OCI-M2 (cell line): ENCODE measurements around the gene AMBP.
A peak's percentile ranks its signal among the peaks of the same experiment; 100 is the strongest.
"Not testable (repeated sequence)": the region's sequence is repeated elsewhere in the genome, so short reads cannot be mapped to it uniquely, and the experiment has no call there.

Experiments
- DNase-seq: peaks from one replicate; lab custom pipeline; 2025; ENCODE audit not compliant: unreplicated experiment; lab: John Stamatoyannopoulos, UW

Gene AMBP

DNA sequence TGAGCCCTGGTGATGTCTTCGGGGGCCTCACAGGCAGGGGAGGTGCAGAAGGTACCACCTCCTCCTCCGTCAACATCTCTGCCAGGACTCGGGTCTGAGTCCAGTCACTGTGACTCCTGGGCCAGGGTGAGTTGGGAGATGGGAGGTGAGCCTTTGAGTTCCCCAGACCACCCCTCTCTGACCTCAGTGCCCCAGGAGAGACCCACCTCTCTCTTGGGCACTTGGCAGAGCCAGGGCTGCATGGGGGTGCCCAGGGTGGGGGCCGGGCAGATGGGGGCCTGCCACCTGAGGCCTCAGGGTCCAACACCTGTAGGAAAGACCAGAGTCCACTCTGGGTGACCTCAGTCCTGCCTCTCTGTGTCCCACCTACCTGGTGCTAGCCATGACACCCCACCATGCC lies 14.2 kb upstream of the AMBP start:
- no peak for DNase-seq

DNA sequence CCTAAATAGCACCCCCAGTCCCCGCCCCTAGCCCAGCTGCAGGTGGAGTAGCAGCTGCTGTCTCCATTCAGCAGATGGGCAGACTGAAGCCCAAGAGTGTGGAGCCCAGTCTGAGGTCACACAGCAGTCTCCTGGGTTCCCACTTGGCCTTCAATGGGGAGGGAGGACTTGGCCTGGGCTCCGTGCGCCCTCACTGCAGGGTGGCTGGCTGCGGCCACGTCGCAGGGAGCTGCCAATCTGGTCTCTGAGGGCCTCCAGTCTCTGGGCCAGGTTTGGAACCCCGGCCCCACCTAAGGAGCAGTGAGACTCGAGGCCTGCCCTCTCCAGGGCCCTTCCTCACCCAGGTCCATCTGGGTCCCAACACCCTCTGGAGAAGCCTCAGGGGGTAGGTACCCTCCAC lies 13.6 kb upstream of the AMBP start:
- DNase-seq: no peak

DNA sequence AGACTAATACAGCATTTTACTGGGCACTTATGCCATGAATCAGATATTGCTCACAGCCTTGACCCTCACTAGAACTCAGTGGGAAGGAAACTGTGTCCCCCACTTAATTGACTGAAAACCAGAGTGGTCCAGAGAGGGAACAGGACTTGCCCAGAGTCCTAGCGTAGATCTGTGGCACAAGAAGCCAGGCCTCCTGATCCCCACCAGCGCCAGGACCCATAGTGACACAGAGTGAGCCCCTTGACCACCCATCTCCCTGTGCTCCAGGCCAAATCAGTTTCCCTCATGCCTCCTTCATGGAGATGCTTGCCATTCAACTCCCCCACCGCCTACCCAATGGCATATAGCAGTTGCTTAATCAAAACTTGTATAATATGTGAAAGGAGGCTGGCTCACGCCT lies 12.7 kb upstream of the AMBP start:
- no peak for DNase-seq

DNA sequence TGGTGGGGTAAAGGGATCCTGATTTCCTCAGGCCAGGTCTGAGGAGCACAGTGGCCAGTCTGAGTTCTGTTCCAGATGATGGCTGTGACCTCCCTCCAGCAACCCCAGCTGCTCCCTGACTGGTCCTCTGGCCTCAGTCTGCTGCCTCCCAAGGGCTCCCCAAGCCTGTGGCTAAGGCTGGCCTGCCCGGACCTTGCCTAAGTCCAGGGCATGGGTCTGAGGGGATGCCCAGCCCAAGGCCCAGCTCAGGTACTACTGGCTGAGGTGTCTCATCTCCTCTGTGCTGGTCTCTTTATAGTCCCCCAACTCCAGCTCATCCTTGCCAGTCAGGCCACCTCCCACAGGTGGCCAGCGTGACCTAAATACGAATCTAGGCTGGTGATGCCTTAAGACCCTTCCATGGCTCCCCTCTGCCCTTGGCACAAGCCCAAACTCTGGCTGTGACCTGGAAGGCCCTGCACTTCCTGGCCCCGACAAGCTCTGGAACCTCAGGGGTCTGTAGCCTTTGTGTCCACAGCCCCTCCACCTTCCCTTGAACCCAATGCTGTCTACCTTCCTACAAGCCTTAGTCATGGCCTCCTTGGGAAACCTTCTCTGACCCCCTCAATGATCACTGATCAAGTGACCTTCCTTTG lies 11.2 kb upstream of the AMBP start:
- no peak for DNase-seq

DNA sequence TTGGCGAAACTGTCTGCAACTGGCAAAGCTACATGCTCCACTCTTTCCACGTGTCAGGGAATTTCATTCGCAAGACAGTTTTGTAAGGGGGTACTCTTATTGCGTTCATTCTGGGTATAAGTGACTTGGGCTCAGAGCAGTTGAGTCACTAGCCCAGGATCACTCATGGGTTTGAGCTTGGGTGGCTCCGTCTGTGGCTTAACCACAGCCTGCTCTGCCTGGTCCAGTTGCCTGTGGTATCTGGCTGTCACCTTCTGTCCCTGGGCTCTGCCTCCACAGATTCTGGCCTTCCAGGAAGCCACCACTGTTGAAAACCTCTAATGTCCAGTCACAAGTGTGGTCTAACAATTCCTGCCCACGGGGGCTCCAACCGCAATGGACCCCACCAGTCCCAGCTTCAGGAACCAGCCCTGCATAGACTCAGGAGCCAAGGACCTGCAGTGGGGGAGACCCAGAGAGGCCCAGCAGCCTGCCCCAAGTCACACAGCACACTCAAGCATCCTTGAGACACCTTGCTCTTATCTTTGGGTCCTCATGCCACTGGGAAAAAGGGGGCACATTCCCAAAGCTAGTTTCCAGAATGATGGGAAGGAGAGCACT lies 10.6 kb upstream of the AMBP start:
- DNase-seq: no peak

DNA sequence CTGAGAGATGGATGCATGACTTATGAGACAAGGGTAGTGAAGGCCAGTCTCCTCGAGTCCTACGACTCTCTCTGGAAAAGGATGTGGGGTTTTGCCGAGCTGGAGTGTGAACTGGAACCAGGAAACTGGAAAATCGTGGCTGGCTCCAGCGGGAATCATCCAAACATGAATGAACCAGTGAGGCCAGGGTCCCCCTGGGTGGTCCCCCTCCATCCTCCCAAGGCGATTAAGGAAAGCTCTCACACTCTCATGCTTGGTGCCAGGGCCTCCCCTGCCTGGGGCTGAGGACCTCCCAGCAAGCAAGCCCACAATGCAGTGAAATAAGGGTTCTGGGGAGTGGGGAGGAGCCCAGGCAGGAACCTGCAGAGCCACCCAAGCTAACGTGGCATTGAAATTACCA lies 9.6 kb upstream of the AMBP start:
- DNase-seq: no peak

DNA sequence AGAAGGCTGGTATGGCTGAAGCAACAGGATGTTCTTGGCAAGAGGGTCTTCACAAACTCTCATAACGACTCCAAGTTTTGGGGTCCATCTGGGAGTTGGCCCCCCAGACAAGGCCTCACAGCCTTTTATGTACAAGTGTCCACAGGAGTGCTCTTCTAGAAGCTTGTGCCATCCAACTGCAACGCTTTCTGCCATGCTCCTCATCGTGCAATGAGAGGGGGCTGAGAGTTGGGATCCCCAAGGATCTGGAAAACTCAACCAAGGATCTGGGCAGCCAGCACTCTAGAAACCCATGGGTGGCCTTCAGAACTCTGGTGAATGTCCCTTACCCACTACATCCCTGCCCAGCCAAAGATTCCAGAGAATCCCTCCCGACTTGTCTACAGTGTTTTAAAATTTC lies 8.5 kb upstream of the AMBP start:
- no peak for DNase-seq

DNA sequence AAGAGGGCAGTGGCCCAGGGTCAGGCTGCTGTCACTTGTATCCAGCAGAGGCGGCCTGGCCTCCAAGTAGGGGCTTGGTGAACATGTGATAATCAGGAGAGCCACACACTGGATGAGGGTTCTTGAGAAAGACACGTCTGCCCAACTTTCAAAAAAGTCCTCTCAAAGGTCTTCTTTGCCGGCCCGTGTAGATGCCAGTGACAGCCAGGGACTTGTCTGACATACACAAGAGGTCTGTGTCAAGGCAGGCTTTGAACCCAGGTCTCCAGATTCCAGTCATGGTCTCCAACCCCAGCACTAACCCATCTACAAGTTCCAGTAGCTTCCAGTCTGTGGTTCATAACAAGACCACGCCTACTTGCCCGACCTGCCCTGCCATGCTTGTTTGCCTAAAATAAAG lies 7.9 kb upstream of the AMBP start:
- DNase-seq: no peak

DNA sequence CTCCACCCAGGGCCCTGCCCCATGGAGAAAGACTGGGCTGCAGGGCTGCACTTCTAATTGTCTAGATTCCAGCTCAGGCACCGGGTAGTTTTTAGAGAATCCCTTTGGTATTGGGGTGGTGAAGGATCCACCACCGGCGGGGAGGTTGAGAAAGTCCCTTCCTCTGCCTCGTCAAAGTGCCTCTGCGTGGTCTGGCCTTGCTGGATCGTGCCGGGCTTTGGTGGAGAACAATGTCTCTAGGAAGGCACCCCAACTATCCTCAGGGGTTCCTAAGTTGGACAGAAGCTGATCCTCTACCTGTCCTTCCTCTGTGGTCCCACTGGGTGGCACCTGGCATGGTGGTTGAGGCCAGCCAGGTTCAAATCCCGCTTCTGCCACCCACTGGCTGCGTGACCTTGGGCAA lies 7.3 kb upstream of the AMBP start:
- DNase-seq: no peak

DNA sequence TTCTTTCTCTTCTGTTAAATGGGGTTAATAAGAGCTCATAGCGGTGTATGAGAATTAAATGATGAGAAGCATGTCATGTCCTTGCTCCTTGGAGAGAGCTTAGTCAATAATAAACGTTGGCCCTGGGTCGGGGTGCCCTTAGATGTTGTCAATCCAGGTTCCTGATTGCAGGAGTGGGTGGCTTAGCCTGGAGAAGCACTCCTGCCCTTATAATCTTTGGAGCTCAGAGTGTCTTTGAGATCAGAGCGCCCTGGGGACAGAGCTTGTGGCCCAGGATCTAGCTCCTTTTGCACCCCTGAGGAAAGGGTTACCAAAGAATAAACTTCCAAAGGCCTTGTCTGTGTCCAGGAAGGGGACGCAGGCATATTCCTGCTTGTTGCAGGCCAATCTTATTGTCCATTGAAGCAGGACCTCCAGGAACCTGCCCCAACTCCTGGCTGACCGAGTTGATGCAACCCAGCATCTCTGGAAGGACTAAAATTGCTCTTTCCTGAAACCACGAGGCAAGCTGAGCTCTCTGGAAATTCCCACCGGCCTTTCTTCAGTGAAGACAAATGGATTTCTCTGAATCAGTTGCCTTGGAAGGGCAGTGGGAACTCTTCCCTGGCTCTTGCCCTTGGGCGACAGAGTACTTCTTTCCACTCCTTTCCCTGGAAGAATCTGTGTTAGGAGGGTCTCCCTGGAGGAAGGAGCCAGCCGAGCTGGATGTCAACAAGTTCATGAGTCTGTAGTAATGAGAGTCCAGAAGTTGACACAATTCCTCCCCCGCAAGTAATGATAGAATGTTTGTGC lies 6.4 kb upstream of the AMBP start:
- no peak for DNase-seq

DNA sequence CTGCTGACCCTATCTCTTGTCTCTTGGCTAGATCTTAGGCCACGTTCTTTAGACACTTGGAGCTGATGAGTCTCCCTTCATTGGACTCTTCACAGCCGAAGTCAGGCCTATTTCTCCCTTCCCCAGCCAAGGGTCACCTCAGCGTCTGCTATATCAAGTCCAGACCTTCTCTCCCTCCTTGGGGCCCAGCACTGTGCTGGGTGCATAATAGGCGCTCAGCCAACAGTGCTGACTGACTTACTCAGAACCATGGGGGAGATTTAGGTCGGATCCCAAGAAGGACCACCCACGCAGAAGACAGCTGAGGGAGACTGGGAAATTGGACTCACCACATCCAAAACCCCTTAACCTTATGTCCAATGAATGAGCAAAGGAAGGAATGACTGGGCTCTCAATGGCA lies 5.6 kb upstream of the AMBP start:
- DNase-seq: no peak

DNA sequence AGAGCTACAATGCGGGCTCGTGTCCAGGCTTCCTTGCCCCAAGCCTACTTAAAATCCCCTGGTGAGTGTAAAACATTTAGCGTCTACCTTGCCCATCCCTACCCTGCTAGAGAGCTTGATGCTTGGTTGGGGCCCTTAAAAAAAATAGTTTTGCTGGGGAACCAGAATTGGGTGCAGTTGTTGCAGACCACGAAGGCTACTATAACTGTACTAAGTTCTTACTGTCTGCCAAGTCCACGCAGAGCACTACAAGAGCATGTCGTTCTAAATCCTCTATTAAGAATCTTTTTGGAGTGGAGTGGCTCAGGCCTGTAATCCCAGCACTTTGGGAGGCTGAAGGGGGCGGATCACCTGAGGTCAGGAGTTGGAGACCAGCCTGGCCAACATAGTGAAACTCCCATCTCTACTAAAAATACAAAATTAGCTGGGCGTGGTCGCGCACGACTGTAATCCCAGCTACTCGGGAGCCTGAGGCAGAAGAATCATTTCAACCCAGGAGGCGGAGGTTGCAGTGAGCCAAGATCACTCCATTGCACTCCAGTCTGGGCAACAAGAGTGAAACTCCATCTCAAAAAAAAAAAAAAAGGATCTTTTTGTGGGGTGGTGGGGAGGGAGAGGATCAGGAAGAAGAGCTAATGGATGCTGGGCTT lies 4.8 kb upstream of the AMBP start:
- not testable (repeated sequence) for DNase-seq

DNA sequence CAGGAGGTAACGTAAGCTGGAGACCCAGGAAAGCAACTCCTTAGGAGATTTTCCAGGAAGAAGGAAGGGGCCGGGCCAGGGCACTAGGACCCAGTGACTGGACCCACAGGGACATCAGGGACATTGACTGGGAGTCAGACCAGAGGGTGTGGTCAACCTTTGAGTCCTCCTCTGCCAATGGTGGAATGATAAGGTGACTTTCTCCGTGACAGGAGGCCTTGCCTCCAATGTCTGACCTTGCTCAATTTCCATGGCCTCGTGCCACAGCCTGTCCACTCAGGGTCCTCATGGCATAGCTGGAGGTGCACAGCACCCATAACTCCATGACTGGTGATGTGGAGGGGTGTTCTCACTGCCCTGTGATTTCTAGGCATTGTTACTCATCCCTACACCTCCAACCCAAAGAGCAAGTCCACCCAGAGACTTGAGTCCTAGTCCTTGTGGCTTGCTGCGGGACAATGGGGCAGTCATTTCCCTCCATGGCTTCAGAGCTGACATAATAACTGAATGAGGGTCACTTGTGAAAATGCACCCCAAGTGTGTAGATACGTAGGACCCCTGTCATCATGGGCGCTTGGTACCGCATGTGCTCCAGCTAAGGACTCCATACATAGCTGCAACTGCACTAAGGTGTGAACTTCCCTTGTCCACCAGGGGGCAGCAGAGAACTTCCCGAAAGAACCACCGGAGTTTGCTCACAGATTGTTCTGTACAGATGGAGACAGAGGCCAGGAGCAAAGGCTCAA lies 4.1 kb upstream of the AMBP start:
- peak; percentile 10 for DNase-seq

DNA sequence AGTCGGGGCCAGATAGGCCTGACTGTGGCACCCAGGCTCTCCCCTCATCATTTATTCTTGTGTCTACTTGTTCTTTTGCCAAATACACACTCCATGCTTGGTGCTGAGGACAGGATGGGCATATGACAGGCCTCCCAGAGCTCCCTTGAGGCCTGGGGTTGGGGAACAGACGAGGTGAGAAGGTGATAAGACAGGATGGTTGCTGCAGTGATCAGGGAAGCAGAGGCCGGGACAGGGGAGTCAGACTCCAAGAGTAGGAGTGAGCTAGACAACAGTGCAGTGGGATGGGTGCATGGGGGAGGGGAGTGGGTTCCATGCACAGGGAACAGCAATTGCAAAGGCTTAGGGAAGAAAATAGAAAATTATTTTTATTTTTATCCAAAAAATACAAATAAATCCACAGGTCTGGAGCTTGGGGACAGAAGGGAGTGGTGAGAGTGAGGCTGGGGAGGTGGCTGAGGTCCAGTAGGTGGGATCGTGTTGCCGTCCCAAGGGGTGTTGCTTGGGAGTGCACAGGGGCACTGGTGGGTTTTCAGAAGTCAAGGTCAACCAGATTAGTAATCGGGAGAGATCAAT lies 3.4 kb upstream of the AMBP start:
- DNase-seq: no peak

DNA sequence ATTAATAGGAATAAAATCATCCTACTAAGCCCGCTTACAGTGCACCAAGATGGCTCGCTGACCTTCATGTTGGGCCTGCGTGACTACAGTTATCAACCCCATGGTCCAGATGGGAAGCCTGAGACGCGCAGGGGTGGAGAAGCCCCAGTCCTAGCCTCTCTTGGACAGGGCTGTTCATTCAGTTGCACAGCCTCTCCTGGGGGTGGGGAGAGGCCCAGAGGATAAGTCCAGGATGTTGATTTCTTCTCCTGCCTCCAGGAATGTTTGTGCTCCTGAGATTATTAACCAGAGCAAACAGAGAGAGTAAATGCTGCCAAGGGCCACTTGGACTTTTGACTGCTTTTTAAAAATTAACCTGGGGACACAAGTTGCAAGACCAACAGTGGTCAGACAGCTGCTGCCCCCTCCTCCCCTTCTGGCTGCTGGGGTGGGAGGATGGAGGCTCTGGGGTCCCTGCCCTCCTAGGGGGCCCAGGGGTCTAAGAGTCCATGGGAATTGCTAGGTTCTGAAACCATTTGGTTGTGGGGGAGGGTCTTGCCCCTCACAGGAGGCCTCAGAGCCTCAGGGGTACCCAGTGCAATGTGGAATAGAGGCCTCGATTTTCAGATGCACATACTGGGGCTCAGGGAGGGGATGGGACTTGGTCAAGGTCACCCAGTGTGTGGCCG lies 2.8 kb upstream of the AMBP start:
- no peak for DNase-seq

DNA sequence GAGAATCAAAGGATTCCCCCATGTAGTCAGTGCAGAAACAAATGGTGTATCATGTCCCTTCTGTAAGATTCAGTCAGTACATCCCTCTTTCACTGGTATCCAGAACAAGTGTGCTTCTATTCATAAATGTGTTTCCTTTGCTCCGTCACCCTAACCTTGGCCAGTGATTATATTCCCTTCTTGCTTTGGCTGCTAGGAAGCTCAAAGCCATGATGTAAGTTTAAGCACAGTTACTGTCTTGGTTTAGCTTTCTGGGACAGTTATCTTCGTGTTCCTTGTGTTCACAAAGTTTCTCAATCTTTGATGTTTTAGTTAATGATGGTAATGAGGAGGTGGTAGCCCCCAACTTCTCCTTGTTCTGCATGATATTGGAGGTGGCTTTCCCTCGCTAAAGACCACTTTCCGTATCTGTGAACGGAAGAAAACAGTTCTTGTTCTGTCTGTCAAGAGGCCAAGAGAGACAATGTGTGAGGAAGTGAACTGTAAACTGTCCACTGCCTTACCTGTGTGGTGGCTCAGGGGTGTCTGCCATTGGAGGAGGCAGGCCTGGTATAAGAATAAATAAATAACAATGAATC lies 2.2 kb upstream of the AMBP start:
- no peak for DNase-seq

DNA sequence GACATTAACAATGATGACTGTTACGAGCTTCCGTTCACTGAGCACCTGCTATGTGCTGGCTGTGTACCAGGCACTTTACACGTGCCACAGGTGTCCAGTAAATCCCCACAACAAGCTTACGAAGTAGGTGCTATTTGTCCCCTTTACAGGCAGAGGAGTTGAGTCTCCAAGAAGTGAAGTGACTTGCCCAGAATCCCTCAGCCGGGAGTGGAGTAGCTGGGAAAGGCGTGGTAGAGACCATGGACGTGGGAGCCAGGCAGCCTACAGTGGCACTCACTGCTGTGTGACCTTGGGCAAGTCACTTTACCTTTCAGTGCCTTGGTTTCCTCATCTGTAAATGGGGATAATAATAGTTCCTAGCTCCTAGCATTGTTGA lies 669 bp upstream of the AMBP start:
- no peak for DNase-seq

DNA sequence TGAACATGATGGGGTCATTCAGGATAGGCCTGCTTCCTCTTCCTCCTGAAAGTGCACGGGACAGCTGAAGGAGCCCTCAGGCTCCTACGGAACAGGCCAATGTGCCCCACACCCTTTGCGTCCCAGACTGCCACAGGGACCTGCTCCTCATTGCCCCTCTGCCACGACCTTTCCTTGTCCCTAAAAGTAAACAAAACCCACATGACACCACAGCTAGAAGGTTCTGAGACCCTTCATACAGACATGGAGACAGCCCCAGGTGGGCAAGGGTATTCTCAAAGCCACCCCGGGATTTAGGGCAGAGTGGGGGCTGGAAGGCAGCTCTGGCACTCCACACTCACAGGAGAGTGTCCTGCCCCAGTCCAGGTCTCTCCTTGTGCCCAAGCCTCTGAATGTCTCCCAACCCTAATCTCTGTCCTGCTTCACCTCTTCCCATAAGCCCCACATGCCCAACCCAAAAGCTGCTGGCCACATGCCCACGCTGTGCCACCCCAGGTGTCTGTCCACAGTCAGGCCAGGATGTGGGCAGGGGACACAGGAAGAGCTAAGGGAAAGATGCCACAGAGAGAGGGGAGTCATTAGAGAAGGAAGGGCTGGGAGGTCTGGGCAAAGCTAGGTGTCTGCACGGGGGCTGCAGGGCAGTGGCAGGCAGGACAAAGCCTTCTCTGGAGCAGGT lies 800 bp downstream of the AMBP start:
- DNase-seq: no peak
